GM19099 (cell line): ENCODE results near the gene ESPL1.

Experiments used
- POLR2A ChIP-seq: IDR thresholded peaks from 3 replicates; pipeline ENCODE4 v1.6.1; 2011; ENCODE audit warnings: low read depth; ENCODE audit not compliant: insufficient read length; ENCODE audit errors: extremely low read depth

The ESPL1 gene

DNA sequence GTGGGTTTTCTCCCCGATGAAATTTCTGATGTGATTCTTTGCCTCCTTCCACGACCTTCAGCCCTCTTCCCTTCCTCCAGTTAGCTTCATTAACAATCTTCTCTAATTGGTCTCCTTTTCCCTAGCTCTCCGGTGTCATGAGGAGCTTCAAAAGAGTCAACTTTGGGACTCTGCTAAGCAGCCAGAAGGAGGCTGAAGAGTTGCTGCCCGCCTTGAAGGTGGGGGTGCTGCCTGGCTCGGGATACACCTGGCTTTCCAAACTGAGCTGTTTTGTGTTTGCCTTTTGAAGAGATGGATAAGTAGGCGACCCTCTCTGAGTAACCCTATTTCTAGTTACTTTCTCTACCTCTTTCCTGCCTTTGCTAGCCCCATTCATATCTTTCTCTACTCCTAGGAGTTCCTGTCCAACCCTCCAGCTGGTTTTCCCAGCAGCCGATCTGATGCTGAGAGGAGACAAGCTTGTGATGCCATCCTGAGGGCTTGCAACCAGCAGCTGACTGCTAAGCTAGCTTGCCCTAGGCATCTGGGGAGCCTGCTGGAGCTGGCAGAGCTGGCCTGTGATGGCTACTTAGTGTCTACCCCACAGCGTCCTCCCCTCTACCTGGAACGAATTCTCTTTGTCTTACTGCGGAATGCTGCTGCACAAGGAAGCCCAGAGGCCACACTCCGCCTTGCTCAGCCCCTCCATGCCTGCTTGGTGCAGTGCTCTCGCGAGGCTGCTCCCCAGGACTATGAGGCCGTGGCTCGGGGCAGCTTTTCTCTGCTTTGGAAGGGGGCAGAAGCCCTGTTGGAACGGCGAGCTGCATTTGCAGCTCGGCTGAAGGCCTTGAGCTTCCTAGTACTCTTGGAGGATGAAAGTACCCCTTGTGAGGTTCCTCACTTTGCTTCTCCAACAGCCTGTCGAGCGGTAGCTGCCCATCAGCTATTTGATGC, 797 bp downstream of the ESPL1 start:
- no peak for TF ChIP-seq POLR2A

- no peak for TF ChIP-seq POLR2A
Measured at GRCh38 chr12:53274445-53274844, 6.3 kb downstream of the ESPL1 start.

- TF ChIP-seq POLR2A = no peak
Measured at GRCh38 chr12:53276511-53276910, 8.4 kb downstream of the ESPL1 start.

DNA sequence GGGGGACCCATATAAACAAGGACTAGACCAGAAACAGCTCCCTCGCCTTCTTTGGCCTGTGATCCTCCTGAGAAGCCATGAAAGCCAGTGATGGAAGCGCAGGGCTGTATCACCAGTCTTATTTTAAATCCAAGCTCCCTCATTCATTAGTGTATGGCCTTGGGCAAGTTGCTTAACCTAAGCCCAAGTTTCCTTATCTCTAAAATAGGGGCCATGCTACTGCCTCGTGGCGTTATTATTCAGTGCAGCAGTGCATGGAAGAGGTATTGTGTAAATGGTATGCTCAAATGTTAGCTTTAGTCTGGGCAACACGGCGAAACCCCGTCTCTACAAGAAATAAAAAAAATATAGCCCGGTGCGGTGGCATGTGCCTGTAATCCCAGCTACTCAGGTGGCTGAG, 9.9 kb downstream of the ESPL1 start:
- TF ChIP-seq POLR2A = no peak

DNA sequence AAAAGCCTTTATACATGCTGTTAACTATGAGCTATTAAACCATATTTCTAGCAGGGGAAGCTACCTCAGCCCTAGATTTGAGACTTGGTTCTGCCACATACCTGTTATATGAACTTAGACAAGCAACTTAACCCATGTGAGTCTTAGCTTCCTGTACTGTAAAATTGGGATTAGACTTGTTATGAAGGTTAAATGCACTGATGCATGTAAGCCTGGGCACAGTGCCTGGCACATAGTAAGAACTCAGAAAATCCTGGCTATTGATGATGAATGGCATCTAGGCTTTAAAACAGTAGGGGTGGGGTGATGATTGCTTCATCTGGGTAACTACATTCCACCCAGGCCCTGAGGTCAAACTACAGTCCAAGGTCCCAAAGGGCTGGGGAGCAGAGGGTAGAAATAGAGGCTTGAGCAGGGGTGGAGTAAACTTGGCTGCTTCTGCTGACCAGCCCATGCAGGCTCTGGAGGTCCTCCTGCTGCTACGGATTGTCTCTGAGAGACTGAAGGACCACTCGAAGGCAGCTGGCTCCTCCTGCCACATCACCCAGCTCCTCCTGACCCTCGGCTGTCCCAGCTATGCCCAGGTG, 11.3 kb downstream of the ESPL1 start:
- no peak for TF ChIP-seq POLR2A

GRCh38 chr12:53279888-53280498, 11.9 kb downstream of the ESPL1 start:
- no peak for TF ChIP-seq POLR2A

DNA sequence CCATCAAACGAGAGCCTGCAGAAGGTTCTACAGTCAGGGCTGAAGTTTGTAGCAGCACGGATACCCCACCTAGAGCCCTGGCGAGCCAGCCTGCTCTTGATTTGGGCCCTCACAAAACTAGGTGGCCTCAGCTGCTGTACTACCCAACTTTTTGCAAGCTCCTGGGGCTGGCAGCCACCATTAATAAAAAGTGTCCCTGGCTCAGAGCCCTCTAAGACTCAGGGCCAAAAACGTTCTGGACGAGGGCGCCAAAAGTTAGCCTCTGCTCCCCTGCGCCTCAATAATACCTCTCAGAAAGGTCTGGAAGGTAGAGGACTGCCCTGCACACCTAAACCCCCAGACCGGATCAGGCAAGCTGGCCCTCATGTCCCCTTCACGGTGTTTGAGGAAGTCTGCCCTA, 18.3 kb downstream of the ESPL1 start:
- no peak for TF ChIP-seq POLR2A

DNA sequence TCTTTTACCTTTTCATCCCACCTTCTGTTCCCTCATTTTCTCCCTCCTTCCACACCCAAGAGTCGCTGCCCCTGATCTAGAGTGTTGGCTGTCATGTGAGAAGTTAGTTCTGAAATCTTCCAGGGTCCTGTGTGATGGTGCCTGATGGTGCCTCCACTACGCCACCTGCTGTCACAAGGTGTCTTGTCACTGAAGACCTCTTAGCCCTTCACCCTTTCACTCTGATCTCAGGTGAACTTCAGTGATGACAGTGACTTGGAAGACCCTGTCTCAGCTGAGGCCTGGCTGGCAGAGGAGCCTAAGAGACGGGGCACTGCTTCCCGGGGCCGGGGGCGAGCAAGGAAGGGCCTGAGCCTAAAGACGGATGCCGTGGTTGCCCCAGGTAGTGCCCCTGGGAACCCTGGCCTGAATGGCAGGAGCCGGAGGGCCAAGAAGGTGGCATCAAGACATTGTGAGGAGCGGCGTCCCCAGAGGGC, 19.7 kb downstream of the ESPL1 start:
- TF ChIP-seq POLR2A = no peak

DNA sequence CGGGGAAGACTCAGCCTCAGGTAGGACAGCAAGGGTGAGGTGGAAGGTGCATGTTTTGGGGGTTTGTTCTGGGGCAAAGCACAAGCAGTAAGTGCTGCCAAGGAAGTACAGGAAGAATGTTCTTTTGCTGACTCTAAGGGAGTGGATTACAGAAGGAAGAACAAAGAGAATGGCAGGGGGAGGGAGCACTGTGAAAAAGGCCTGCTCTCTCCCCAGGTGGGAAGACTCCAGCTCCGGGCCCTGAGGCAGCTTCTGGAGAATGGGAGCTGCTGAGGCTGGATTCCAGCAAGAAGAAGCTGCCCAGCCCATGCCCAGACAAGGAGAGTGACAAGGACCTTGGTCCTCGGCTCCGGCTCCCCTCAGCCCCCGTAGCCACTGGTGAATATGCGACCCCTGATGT, 20.2 kb downstream of the ESPL1 start:
- no peak for TF ChIP-seq POLR2A

DNA sequence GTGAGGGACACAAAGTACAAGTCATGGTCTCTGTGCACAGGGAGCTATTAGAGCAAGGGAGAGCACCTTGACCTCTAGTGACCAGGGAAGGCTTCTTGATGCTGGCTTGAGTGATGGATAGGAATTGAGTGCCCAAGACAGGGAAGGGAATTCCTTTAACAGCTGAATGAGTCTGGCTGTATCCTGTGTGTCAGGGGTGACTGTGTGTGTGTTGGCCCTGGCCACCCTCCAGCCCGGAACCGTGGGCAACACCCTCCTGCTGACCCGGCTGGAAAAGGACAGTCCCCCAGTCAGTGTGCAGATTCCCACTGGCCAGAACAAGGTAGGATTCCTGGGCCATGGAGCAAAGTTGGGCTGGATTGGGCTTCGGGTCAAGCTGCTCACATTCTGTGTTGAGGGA, 21.8 kb downstream of the ESPL1 start:
- no peak for TF ChIP-seq POLR2A

- TF ChIP-seq POLR2A = no peak
Measured at GRCh38 chr12:53290661-53291060, 22.6 kb downstream of the ESPL1 start.

- TF ChIP-seq POLR2A = no peak
Measured at GRCh38 chr12:53292426-53292825, 24.3 kb downstream of the ESPL1 start.

DNA sequence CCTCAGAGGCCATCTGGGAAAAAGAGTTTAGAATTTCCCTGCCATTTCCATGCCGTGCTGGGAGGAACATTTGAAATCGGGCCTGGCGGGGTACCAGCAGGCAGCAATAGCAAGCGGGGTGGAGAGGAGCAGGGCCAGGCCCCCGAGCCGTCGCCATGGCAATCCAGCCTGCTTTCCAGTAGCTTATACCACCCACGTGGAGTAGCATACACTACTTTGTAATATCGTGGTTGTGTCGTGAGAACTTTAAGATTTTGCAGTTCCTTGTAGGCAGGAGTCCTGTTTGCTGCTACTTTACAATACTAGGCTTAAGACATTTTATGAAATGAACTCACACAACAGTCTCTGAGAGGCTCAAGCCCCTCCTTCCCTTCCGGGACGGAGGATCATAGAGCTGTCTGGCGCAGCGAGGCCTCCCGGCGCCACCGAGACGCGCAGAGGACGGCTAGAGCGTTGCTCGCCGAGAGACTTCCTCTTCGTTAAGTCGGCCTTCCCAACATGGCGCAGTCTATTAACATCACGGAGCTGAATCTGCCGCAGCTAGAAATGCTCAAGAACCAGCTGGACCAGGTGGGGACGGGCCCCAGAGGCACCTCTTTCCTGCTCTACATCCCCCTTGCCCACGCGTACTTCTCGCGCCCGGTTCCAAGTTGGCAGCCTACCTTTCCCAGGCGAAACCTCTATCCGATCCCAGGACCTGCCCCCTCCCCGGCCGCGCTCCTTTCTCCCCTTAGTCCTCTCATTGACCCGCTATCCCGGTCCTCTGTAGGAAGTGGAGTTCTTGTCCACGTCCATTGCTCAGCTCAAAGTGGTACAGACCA, 27.2 kb downstream of the ESPL1 start, which contains the start of gene PFDN5:
PFDN5 (plus strand) TSS at position 473 of the 821 bp plus-strand sequence; CDS start at position 499, 26 bp downstream.
- peak; percentile 90 for TF ChIP-seq POLR2A

DNA sequence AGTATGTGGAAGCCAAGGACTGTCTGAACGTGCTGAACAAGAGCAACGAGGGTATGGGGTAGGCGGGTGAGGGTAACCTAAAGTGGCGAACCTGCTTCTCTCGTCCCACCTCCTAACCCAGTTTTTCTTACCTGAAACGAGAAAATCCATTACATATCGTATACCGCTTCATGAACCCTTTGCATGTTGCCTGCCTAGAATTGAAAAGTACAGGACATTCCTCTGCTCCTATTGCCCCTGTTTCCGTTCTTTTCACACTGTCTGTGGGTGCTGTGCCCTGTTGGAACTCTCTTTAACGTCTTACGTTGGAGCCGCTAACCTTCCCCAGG, 27.8 kb downstream of the ESPL1 start:
- no peak for TF ChIP-seq POLR2A

DNA sequence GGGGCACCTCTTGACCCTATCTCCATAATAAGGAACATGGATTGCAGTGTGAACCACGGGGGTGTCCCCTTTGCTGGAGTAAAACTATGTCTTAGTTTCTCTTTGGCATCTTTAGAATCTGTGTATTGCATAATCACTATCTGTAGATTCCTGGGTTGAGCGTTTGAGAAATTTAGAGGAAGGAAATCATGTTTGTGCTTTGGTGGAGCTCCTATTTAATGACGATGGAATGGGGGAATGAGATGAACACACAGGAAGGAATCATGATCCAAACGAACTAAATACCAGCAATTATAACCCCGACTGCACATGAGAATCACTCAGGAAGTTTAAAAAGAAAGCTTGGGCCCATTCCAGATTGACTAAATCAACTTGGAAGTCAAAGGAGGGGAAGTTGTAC, 30.1 kb downstream of the ESPL1 start:
- TF ChIP-seq POLR2A = no peak
